Endothelial cell of hepatic sinusoid (primary cell): Measurements from ENCODE around the gene UBE2G2.

ENCODE experiments used
- in situ Hi-C: cut with HindIII; loops from 2 replicates; pipeline ENCODE4 v1.10.0; 2017; ENCODE audit warnings: low sequenced_read_pairs

Gene UBE2G2

DNA sequence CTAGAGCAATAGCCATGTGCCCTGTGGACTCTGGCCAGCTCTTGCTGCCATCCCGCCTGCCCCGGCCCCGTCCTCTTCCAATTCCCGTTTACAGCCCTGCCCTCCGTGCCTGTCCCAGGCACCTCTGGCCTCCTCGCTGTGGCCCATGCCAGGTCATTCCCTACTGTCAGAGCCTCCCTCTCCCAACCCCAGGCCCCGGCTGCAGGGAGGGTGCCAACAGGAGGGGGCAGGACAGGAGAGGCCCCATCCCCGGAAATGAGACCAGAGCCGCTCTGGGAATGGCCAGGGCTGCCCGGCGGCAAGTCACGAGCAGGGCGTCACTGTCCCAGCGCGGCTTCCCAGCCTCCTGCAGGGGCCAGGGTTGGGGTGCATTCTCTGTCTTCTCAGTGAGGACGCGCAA is 66.8 kb downstream of the UBE2G2 start:
- in situ Hi-C loops = loop anchor here (5.0 kb wide), 1 partner anchor 73 kb away; no protein-coding TSS in a partner anchor

DNA sequence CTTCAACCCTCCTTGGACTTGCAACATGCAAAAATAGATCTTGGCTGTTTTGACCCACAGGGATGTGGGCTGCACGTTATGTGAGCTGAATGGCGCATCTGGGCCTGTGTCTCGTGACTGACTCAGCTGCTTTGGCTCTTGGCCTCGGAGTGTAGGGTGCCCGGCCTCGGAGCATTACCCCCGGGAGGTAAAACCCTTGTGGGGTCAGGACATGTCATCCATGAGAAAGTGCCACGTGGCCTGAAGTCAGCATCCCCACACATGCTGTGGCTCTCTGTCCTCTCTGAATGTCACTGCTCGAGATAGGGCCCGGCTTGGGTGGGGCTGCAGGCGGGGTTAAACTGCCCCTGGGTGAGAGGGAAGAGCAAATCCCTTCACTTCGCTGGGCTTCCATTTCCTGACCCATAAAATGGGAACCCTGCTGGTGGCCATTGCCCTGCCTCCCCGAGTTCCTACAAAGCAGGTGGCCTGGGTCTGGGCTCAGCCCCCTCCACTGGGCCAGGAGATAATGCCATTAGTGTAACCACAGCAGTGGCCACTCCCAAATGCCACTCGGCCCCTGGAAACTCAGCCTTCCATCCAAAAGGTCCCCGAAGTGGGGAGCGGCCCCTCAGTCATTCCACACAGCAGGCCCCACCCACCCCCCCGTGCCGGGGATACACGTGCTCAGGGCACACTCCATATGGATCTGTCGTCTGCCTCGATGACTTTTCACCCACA is 67.4 kb downstream of the UBE2G2 start:
- in situ Hi-C loops = no loop called here

DNA sequence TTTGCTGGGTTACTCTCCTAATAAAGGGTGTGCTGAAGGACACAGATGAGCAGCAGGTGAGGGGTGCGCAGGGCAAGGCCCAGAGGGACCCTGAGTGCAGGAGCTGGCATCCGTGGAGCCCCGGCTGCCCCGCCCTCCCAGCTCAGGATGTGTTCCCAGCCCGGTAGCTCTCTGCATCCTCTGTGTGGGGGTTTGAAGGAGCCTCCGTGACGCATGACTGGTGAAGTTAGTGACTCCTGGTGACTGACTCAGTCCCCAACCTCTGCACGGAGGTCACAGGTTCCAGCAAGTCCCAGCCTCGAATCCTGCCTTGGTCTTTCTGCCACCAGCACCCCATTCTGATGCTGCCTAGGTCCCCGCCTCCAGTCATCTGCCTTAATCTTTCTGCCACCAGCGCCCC is 68.7 kb downstream of the UBE2G2 start:
- in situ Hi-C loops = no loop called here

DNA sequence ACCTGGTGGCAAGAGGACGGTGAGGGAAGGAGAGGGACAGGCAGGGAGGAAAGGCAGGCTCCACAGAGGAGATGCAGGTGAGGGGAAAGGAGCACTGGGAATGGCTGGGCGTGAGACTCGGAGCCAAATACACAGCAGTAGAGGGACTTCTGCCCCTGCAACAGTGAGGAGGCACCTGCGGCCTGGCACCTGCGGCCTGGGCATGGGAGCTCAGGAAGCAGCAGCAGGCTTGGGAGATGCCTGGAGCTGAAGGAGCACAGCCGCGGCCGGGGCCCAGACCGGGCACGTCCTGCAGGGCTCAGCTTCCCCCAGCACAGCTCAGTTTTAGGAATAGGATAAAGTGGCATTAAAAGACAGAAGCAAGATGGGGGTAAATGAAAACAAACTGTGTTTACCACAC is 69.4 kb downstream of the UBE2G2 start:
- in situ Hi-C loops = no loop called here

DNA sequence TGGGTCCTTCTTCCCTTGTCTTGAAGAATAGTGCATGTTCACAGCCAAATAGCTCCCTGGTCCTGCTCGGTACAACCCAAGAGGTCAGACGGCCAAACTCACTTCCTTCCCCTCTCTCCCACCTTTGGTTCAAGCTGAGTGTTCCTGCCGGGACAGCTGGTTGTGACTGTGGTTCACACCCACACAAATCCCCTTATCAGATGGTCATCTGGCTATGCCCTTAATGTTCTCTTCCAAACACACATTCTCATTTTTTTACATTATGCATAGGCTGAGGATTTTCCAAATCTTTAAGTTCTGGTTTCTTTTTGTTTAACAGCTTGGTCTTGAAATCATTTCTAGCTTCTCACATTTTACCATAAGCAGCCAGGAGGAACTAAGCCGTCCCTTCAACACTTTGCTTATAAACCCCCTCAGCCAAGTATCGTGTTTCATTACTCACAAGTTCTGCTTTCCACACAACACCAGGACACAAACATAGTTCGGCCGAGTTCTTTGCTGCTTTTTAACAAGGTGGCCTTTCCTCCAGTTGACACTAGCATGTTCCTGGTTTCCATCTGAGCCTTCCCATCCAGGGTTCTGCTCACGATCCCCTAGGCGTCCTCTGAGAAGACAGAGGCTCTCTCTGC is 70.6 kb downstream of the UBE2G2 start:
- in situ Hi-C loops = no loop called here

DNA sequence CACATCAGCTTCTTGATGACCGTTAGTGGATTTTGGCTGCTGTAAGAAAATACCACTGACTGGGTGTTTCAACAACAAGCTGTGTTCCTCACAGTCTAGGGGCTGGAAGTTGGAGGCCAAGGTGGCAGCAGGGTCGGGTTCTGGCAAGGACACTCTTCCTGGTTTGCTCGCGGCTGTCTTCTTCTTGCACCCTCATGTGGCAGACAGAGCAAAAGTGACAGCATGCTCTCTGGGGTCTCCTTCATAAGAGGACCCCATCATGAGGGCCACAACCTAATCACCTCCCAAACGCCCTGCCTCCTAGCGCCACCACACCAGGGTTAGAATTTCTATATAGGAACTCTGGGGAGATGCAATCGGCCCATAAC is 71.6 kb downstream of the UBE2G2 start:
- in situ Hi-C loops = no loop called here

DNA sequence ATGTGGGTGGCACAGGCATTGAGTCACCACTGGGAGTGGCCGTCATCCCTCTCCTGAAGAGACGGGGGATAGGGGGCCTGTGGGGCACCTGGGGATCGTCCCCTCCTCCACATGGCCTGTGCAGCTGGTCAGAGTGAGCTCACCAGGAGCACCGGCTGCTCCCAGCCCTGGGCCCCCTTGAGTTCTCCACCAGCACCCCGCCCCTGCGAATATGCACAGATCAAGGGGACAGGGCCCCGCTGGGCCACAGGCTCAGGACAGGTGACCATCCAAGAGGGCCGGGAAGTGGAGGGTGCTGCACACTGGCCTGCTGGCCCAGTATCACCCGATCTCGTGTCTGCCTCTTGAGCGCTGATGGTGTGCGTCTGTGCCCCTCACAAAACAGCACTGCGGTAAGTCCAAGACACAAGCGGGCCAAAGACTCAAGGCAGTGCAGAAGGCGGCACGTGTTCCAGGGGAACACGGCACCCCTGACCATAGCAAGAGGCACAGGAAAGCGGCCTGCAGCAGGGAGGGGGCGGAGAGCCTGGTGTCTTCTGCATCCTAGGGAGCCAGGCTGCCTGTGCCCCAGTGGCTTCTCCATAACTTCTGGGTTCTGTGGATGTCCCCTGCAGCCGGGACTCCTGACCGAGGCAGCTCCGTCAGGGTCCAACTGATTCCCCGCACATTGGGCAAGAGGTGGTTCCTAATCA is 72.1 kb downstream of the UBE2G2 start:
- in situ Hi-C loops = no loop called here

DNA sequence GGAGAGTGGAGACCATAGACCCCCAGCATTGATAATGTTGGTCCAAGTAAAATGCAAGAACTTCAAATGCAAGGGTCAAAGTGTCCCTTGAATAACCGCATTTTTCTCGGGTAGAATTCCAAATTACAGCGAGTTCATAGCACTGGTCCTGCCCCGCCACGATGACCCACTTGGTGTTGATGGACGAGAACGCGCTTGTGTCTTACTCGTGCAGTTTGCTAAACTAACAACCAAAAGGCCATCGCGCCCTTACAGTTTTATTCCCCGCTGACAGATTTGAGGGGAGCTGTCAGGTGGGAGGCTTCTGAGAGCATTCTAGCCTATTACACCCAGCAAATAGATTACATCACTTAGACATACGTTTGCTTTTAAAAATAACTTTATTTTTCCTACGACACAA is 72.9 kb downstream of the UBE2G2 start:
- in situ Hi-C loops = no loop called here

DNA sequence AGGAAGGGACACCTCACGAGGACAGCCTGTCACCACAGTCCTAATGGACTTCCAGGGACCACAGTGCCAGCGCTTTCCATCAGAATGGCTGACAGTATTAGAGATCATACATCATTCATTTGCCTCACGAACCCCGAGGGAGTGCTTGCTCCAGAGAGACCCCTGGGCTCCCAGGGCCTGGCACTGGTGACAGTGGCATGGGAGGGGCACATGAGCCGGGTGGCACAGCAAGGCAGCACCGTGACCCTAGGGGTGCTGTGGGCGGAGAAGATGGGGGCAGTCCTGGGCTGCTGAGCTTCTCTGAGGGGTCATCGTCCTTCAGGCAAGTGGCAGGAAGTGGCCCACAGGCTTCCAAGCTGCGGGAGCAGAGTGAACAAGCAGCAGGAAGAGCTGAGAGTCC is 73.9 kb downstream of the UBE2G2 start:
- in situ Hi-C loops = no loop called here

DNA sequence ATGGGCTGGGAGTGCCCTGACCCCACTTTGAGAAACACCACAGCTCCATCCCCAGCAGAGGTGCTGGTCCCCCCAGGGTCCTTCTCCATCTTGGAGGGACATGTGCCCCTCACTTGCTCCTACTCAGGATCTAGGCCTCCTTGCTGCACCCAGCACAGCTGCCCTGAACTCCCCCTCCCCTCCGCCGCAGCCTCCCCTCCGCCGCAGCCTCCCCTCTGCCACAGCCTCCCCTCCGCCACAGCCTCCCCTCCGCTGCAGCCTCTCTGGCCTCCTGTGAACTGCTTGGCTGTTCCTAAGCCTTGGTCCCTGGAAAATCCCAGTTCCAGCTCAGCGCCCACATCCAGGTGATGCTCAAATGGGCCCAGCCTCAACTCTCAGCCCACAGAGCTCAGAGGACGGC is 74.3 kb downstream of the UBE2G2 start:
- in situ Hi-C loops = no loop called here

DNA sequence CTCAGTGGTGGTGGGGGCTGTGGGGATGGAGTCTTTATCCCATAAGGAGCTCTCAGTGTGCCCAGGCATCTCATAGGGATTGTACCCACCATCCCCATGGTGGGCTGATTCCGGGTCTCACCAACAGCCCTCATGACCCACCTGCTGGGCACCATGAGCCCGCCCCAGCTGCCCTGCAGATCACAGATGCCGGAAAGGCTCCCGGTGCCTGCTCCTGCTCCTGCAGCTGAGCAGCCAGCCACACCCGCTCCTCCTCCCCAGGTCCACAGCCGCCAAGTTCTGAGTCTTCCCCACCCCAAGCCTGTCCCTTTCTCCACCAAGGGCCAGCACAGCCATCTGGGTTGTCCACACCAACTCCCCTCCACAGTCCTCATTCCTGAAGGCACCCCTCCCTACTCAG is 74.8 kb downstream of the UBE2G2 start:
- in situ Hi-C loops = no loop called here

DNA sequence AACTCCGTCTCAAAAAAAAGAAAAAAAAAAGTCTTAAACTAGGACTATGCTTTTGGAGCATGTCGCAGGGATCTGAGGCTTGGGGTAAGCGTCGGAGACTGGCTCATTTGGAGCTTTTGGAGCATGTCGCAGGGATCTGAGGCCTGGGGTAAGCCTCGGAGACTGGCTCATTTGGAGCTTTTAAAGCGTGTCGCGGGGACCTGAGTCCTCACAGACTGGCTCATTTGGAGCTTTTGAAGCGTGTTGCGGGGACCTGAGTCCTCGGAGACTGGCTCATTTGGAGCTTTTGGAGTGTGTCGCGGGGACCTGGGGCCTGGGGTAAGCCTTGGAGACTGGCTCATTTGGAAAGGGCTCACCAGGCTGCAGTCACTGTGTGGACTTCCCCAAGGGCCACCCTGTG is 76.7 kb downstream of the UBE2G2 start:
- in situ Hi-C loops = no loop called here

DNA sequence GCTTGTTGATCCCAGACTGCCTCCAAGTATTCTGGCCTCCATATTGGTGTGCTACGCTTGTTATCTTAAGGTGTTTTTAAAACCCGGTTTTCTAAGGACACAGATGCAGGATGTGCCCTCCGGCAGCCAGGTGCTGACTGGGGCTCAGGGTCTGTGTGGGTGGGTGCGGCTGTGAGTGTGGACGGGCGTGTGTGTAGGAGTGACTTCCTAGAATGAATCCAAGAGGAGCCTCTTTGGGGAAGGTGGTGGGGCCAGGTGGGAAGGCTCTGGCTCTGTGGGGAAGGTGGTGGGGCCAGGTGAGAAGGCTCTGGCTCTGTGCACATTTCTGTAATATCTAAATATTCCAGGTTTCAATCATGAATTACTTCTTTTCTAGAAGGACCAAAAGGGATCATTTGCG is 77.4 kb downstream of the UBE2G2 start:
- in situ Hi-C loops = no loop called here

DNA sequence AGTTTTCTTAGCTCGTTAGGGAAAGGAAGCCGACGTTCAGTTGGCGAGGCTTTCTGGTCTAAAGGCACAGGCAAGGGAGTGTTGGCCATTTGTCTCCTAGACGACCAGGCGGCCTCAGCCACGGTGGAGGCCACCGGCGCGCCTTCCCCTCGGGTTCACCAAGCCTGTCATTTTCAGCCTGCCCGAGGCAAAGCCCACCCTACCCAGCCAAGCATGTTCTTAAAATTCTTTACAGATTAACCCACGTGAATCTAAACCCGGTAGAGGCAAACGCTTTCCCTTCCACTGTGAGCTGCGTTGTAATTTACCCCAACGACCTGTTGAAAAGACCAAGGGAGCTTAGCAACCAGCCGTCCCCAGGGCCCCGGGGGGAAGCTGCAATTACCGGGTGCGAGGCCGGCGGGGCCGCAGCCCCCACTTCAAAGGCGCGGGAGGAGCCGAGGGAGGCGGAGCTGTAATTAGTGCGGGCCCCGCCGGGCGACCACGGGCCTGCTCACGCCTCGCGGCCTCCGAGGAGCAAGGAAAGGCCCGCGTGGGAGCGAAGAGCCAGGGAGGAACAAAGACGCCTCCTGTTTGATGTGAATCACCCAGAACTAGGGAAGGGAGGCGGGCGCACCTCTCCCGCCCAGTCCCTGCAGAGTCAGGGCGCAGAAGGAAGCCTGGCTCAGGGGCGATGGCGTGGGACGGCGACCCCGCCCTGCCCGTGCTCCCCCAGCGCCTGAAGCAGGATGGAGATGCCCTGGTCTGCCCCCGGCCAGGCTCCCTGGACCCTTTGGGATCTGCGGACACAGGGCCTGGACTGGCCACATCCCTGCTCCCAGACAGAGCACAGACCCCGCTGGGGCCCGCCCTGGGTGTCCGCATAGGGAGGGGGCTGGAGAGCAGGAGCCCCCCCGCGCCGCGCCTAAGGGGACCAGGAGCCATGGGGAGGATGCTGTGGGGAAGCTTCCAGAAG is 78.2 kb downstream of the UBE2G2 start:
- in situ Hi-C loops = no loop called here

DNA sequence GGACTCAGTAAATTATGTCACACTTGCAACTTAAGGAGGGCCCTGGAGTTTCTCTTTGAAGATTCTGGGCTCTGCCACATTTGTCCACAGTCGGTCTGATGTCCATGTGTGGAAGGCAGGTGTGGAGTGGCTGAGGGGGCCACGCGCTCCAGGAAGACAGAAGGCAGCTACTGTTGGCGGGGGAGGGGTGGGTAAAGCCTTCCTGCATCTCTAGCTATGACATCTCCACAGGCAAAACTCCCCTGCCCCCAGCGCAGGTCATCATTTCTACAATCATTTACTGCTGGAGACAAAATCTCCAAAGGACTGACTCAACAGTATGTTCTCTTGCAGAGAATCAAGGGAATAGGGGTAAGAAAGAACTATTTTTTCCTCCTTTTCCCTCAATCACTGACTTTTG is 78.9 kb downstream of the UBE2G2 start:
- in situ Hi-C loops = no loop called here

DNA sequence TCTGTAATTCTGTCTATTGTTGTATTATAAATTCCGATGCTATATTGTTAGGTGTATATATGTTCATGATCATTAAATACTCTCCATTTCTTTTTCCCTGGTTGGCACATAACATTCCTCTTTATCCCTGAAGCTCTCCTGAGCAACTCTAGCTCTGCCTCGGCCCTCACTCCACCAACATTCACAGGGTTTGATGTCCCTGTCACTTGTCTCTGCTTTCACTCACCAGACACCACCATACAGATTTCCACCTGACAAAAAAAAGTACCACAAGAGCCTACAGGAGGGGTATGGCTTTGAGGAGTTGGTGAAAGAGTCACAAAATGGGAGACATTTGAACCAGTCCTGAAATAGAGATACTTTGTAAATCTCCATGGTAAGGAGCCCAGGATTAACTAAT is 81.5 kb downstream of the UBE2G2 start:
- in situ Hi-C loops = no loop called here
